GM12878 (cell line): Measurements from ENCODE around the gene PTBP3.

Source experiments
- CREB1 ChIP-seq: IDR thresholded peaks from 2 replicates; pipeline ENCODE4 v1.6.1; 2012; ENCODE audit warnings: low read depth, mild to moderate bottlenecking, inconsistent platforms
- ESRRA ChIP-seq: IDR thresholded peaks from 2 replicates; pipeline ENCODE4 v1.6.1; 2012; ENCODE audit warnings: mild to moderate bottlenecking, low read length, improper control_type of control experiment
- JUNB ChIP-seq: IDR thresholded peaks from 2 replicates; pipeline ENCODE4 v1.6.1; 2016; ENCODE audit warnings: antibody characterized with exemption, mild to moderate bottlenecking
- POLR2AphosphoS5 ChIP-seq: IDR thresholded peaks from 2 replicates; pipeline ENCODE4 v1.6.1; 2011; ENCODE audit warnings: mild to moderate bottlenecking, low read length, inconsistent platforms
- RELA ChIP-seq: fragments of 450-650 bp; IDR thresholded peaks from 2 replicates; pipeline ENCODE4 v1.8.0; 2014; ENCODE audit warnings: borderline replicate concordance; ENCODE audit not compliant: partially characterized antibody
- TAF1 ChIP-seq: IDR thresholded peaks from 2 replicates; pipeline ENCODE4 v1.6.1; 2011; ENCODE audit warnings: mild to moderate bottlenecking, low read depth, low read length, borderline replicate concordance
- TCF3 ChIP-seq: IDR thresholded peaks from 2 replicates; pipeline ENCODE4 v1.6.1; 2012; ENCODE audit warnings: low read depth, mild to moderate bottlenecking, low read length, borderline replicate concordance; ENCODE audit not compliant: insufficient read depth
- TF ChIP-seq, protein P1 (sequence below), 3 experiments: IDR thresholded peaks in 2 of 3; conservative IDR thresholded peaks in 1 of 3; 2 replicates each; pipeline ENCODE4 v1.5.1; 2011; ENCODE audit warnings: low read depth in 3 of 3, low read length in 3 of 3, mild to moderate bottlenecking in 3 of 3, control low read depth in 2 of 3, moderate library complexity in 2 of 3, inconsistent platforms in 1 of 3, mixed read lengths in 1 of 3; ENCODE audit not compliant: control insufficient read depth in 2 of 3, insufficient read depth in 1 of 3; ENCODE audit errors: extremely low read depth in 1 of 3
- TF ChIP-seq, protein P2 (sequence below): IDR thresholded peaks from 2 replicates; pipeline ENCODE4 v1.6.1; 2012; ENCODE audit warnings: low read depth, low read length, improper control_type of control experiment

DNA sequence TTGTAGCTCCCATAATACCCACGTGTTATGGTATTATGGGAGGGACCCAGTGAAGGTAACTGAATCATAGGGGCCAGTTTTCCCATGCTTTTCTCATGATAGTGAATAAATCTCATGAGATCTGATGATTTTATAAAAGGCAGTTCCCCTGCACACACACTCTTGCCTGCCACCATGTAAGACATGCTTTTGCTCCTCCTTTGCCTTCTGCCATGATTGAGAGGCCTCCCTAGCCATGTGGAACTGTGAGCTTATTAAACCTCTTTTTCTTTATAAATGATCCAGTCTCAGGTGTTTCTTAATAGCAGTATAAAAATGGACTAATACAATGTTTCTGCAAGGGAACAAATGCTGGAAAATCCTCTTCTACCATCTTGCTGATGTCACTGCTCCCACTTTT, 36.4 kb upstream of the PTBP3 start:
- TF ChIP-seq TAF1, result no peak
- no peak for TF ChIP-seq RELA
- TF ChIP-seq, protein P1, sequence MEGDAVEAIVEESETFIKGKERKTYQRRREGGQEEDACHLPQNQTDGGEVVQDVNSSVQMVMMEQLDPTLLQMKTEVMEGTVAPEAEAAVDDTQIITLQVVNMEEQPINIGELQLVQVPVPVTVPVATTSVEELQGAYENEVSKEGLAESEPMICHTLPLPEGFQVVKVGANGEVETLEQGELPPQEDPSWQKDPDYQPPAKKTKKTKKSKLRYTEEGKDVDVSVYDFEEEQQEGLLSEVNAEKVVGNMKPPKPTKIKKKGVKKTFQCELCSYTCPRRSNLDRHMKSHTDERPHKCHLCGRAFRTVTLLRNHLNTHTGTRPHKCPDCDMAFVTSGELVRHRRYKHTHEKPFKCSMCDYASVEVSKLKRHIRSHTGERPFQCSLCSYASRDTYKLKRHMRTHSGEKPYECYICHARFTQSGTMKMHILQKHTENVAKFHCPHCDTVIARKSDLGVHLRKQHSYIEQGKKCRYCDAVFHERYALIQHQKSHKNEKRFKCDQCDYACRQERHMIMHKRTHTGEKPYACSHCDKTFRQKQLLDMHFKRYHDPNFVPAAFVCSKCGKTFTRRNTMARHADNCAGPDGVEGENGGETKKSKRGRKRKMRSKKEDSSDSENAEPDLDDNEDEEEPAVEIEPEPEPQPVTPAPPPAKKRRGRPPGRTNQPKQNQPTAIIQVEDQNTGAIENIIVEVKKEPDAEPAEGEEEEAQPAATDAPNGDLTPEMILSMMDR (IDR thresholded peaks at IDR 0.05 in 2 of 3, conservative IDR thresholded peaks at IDR 0.05 in 1 of 3; ENCODE audit: control insufficient read depth in 2 of 3, extremely low read depth in 1 of 3, insufficient read depth in 1 of 3, low read depth in 3 of 3, low read length in 3 of 3), result no peak
- TF ChIP-seq, protein P2, sequence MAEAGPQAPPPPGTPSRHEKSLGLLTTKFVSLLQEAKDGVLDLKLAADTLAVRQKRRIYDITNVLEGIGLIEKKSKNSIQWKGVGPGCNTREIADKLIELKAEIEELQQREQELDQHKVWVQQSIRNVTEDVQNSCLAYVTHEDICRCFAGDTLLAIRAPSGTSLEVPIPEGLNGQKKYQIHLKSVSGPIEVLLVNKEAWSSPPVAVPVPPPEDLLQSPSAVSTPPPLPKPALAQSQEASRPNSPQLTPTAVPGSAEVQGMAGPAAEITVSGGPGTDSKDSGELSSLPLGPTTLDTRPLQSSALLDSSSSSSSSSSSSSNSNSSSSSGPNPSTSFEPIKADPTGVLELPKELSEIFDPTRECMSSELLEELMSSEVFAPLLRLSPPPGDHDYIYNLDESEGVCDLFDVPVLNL, result no peak
- TF ChIP-seq JUNB, result no peak
- TF ChIP-seq CREB1, result no peak
- TF ChIP-seq TCF3, result no peak
- TF ChIP-seq POLR2AphosphoS5, result no peak
- TF ChIP-seq ESRRA, result no peak
